ENCODE results near the gene NUCKS1. TPM values are rescaled to one million over a fixed set of nuclear protein-coding genes. Genes with fewer than 3 reads are reported as not detected.

NUCKS1 gene
- total and polyA plus RNA-seq, 2 of the 4 experiments (the other 2 are of a cell fraction): 37.9 to 103 TPM

GRCh38 chr1:205701420-205701819 is 48.6 kb downstream of the NUCKS1 start:
- Histone ChIP-seq H3K4me3 (ENCODE audit: insufficient read depth, low read depth, low read length) (no peak overlapping the region), H4K91ac (ENCODE audit: insufficient read depth, low read depth, low read length) (no peak overlapping the region), H2BK5ac (ENCODE audit: low read depth, low read length, poor library complexity, severe bottlenecking) (no peak overlapping the region), H2AK9ac (replicated peaks; ENCODE audit: low read depth, low read length, poor library complexity) (no peak overlapping the region), H3K9me1 (ENCODE audit: insufficient read depth, low read length) (0 out of 2 replicates have a peak, but pooled peaks cover 3% of the 10 kb centered on the region), H2AFZ (replicated peaks; ENCODE audit: low read length, poor library complexity) (no peak overlapping the region), H3K27me3 (ENCODE audit: control insufficient read depth, insufficient read depth, low read length) (no peaks in the 10 kb centered on the region), H3K4ac (ENCODE audit: low read depth, low read length) (no peak overlapping the region), H3K23ac (ENCODE audit: low read depth, low read length) (no peak overlapping the region), H4K8ac (ENCODE audit: low read depth in 2 of 2, low read length in 2 of 2) (no peak overlapping the region), H2BK15ac (ENCODE audit: low read depth, low read length) (no peak overlapping the region), H3K14ac (replicated peaks; ENCODE audit: low read depth, low read length) (no peak overlapping the region; the same call in 1 of the 2 replicates), H3K56ac (ENCODE audit: extremely low read depth, insufficient read depth, low read length) (no peak overlapping the region), H3K36me3 (ENCODE audit: control insufficient read depth, insufficient read depth, low read length) (peaks cover 5% of the 10 kb centered on the region), H3K9ac (ENCODE audit: low read depth, low read length) (no peak overlapping the region), H3K4me2 (ENCODE audit: low read depth, low read length) (no peak overlapping the region), H4K5ac (ENCODE audit: low read depth, low read length) (no peak overlapping the region), H3K9me3 (ENCODE audit: control insufficient read depth, insufficient read depth, low read length) (no peaks in the 10 kb centered on the region), H2BK20ac (ENCODE audit: low read depth, low read length) (no peak overlapping the region), H2BK120ac (ENCODE audit: low read depth, low read length) (no peak overlapping the region), H3K18ac (ENCODE audit: low read depth, low read length) (no peak overlapping the region), H4K20me1 (ENCODE audit: insufficient read depth, low read length) (no peaks in the 10 kb centered on the region), H3K79me1 (ENCODE audit: low read depth in 1 of 2, low read length in 2 of 2) (no peaks in the 10 kb centered on the region), H2AK5ac (ENCODE audit: low read depth, low read length) (peak overlapping the region; percentile 24; the same call in 1 of the 2 replicates), H3K27ac (ENCODE audit: insufficient read depth, low read length) (no peak overlapping the region), H3K4me1 (ENCODE audit: control insufficient read depth, insufficient read depth, low read length) (no peaks in the 10 kb centered on the region; the same call in 1 of the 2 replicates)
- no TSS peak for BruUV-seq (replicated peaks)
- ChIA-PET POLR2A (ENCODE audit: unreplicated experiment) (no interaction called here), CTCF (interaction anchor here (0.6 to 1.5 kb wide), 2 partner anchors 9 to 69 kb away, joined by 4 to 8 read pairs; no protein-coding TSS in a partner anchor)
- dilution Hi-C loops (cut with HindIII; ENCODE audit: low sequenced_read_pairs, unreplicated experiment): no loop called here
- no CpG with 5 or more reads among the region's 2 CpGs for WGBS, 2 experiments (ENCODE audit: extremely low coverage in 2 of 2, insufficient read length in 1 of 2)
- TF ChIP-seq MAFK (IDR thresholded peaks at IDR 0.05; ENCODE audit: low read depth, low read length) (no peak), RAD21 (IDR thresholded peaks at IDR 0.05; ENCODE audit: low read length) (no peak), NFE2L2 (IDR thresholded peaks at IDR 0.05; ENCODE audit: low read depth, low read length) (no peak), MAZ (IDR thresholded peaks at IDR 0.05; ENCODE audit: borderline replicate concordance, low read depth, low read length) (no peak), MXI1 (IDR thresholded peaks at IDR 0.05; ENCODE audit: borderline replicate concordance, low read depth, low read length) (no peak), USF2 (IDR thresholded peaks at IDR 0.05; ENCODE audit: low read depth, low read length) (no peak), ELK1 (IDR thresholded peaks at IDR 0.05; ENCODE audit: borderline replicate concordance, low read depth, low read length) (no peak)
- ATAC-seq (ENCODE audit: low read depth): no peak
- intact Hi-C loops (cut with micrococcal nuclease): no loop called here
- DNase-seq: no peak
- in situ Hi-C loops (cut with MboI; ENCODE audit: low sequenced_read_pairs): no loop called here

All from IMR-90 (cell line).